IMR-90 (cell line): ENCODE data around the gene AOPEP. TPM values are rescaled to one million over a fixed set of nuclear protein-coding genes. Genes with fewer than 3 reads are reported as not detected.

Source experiments
- ATAC-seq: fragments of 200-7000 bp; cut with Tn5 transposase; 2 replicates; pipeline ENCODE4 v1.9.1; 2020; ENCODE audit warnings: low read depth, mild to moderate bottlenecking, moderate library complexity
- BruUV-seq: library from RNA; stranded (reverse); fragments of 400-500 nt; replicated peaks from 2 replicates; lab custom pipeline; 2021; lab: Mats Ljungman, UMichigan
- CTCF ChIA-PET: fragments of 300-600 bp; formaldehyde crosslinking; extraction: SDS; loops from one replicate; lab custom pipeline; 2021; ENCODE audit warnings: antibody characterized with exemption; lab: Yijun Ruan, JAX
- POLR2A ChIA-PET: fragments of 300-600 bp; sonication (Branson Sonifier 250); formaldehyde crosslinking; loops from one replicate; lab custom pipeline; 2022; ENCODE audit warnings: antibody characterized with exemption; ENCODE audit not compliant: unreplicated experiment; lab: Charles Lee
- DNase-seq: peaks from one replicate; pipeline ENCODE4 v3.0.0; 2013
- H2AFZ ChIP-seq: replicated peaks from 2 replicates; pipeline ENCODE3; 2013; ENCODE audit warnings: low read length, mild to moderate bottlenecking; ENCODE audit not compliant: poor library complexity
- H2AK5ac ChIP-seq: 2 replicates; pipeline ENCODE4 v1.6.1; 2013; ENCODE audit warnings: low read depth, low read length, inconsistent platforms
- H2AK9ac ChIP-seq: replicated peaks from 2 replicates; pipeline ENCODE3; 2013; ENCODE audit warnings: mild to moderate bottlenecking, low read depth, low read length, moderate library complexity; ENCODE audit not compliant: poor library complexity
- H2BK120ac ChIP-seq: 2 replicates; pipeline ENCODE4 v1.6.1; 2013; ENCODE audit warnings: low read depth, low read length, inconsistent platforms
- H2BK15ac ChIP-seq: 3 replicates; pipeline ENCODE4 v1.6.1; 2013; ENCODE audit warnings: low read depth, low read length, inconsistent platforms
- H2BK20ac ChIP-seq: 2 replicates; pipeline ENCODE4 v1.6.1; 2013; ENCODE audit warnings: low read depth, mild to moderate bottlenecking, inconsistent platforms, low read length, moderate library complexity
- H2BK5ac ChIP-seq: 2 replicates; pipeline ENCODE4 v1.6.1; 2013; ENCODE audit warnings: mild to moderate bottlenecking, low read depth, low read length, inconsistent platforms; ENCODE audit not compliant: poor library complexity, severe bottlenecking
- H3K14ac ChIP-seq: replicated peaks from 2 replicates; pipeline ENCODE4 v1.6.1; 2013; ENCODE audit warnings: low read depth, low read length, inconsistent platforms
- H3K18ac ChIP-seq: 2 replicates; pipeline ENCODE4 v1.6.1; 2013; ENCODE audit warnings: low read depth, low read length, control low read depth
- H3K23ac ChIP-seq: 2 replicates; pipeline ENCODE4 v1.6.1; 2013; ENCODE audit warnings: low read depth, low read length, inconsistent platforms
- H3K27ac ChIP-seq: 2 replicates; pipeline ENCODE4 v1.5.1; 2013; ENCODE audit warnings: mild to moderate bottlenecking, control low read depth, low read length; ENCODE audit not compliant: insufficient read depth
- H3K27me3 ChIP-seq: 2 replicates; pipeline ENCODE4 v1.6.1; 2013; ENCODE audit warnings: low read length; ENCODE audit not compliant: control insufficient read depth, insufficient read depth
- H3K36me3 ChIP-seq: 2 replicates; pipeline ENCODE4 v1.6.1; 2013; ENCODE audit warnings: low read length, mixed read lengths; ENCODE audit not compliant: control insufficient read depth, insufficient read depth
- H3K4ac ChIP-seq: 2 replicates; pipeline ENCODE4 v1.6.1; 2013; ENCODE audit warnings: low read depth, low read length, inconsistent platforms
- H3K4me1 ChIP-seq: 2 replicates; pipeline ENCODE4 v1.6.1; 2013; ENCODE audit warnings: low read length, mixed read lengths; ENCODE audit not compliant: control insufficient read depth, insufficient read depth
- H3K4me2 ChIP-seq: 2 replicates; pipeline ENCODE4 v1.6.1; 2013; ENCODE audit warnings: low read depth, mild to moderate bottlenecking, control low read depth, low read length, moderate library complexity
- H3K4me3 ChIP-seq: 2 replicates; pipeline ENCODE4 v1.5.1; 2013; ENCODE audit warnings: low read depth, mild to moderate bottlenecking, control low read depth, low read length, moderate library complexity; ENCODE audit not compliant: insufficient read depth
- H3K56ac ChIP-seq: 2 replicates; pipeline ENCODE4 v1.6.1; 2013; ENCODE audit warnings: low read length, inconsistent platforms; ENCODE audit not compliant: insufficient read depth; ENCODE audit errors: extremely low read depth
- H3K79me1 ChIP-seq, 2 experiments: 2 replicates each; pipeline ENCODE4 v1.6.1; 2013; ENCODE audit warnings: low read length in 2 of 2, inconsistent platforms in 1 of 2, low read depth in 1 of 2
- H3K9ac ChIP-seq: 2 replicates; pipeline ENCODE4 v1.6.1; 2013; ENCODE audit warnings: low read depth, low read length, control low read depth
- H3K9me1 ChIP-seq: 2 replicates; pipeline ENCODE4 v1.6.1; 2013; ENCODE audit warnings: low read length, inconsistent platforms; ENCODE audit not compliant: insufficient read depth
- H3K9me3 ChIP-seq: 2 replicates; pipeline ENCODE4 v1.6.1; 2013; ENCODE audit warnings: low read length; ENCODE audit not compliant: control insufficient read depth, insufficient read depth
- H4K20me1 ChIP-seq: 2 replicates; pipeline ENCODE4 v1.6.1; 2013; ENCODE audit warnings: low read length, inconsistent platforms; ENCODE audit not compliant: insufficient read depth
- H4K5ac ChIP-seq: 2 replicates; pipeline ENCODE4 v1.6.1; 2013; ENCODE audit warnings: mild to moderate bottlenecking, low read depth, low read length, control low read depth
- H4K8ac ChIP-seq, 2 experiments: 2 replicates each; pipeline ENCODE4 v1.6.1; 2013; ENCODE audit warnings: low read depth in 2 of 2, low read length in 2 of 2, control low read depth in 1 of 2, inconsistent platforms in 1 of 2
- H4K91ac ChIP-seq: 2 replicates; pipeline ENCODE4 v1.6.1; 2013; ENCODE audit warnings: low read depth, low read length, inconsistent platforms; ENCODE audit not compliant: insufficient read depth
- RAD21 ChIP-seq: IDR thresholded peaks from 2 replicates; pipeline ENCODE4 v1.6.1; 2012; ENCODE audit warnings: low read length, improper control_type of control experiment
- WGBS, 2 experiments: methylation state at CpG; one replicate each; pipeline versions ENCODE4 v1.1.5 to v1.1.7; 2013; ENCODE audit warnings: missing lambda C conversion rate in 2 of 2; ENCODE audit not compliant: insufficient read length in 1 of 2; ENCODE audit errors: extremely low coverage in 2 of 2; 5-methylcytosine and 5-hydroxymethylcytosine counted together
- dilution Hi-C: fragments of 300-500 bp; cut with HindIII; formaldehyde crosslinking; loops from one replicate; pipeline ENCODE4 v1.14.3; 2018; ENCODE audit warnings: low sequenced_read_pairs; ENCODE audit not compliant: unreplicated experiment
- in situ Hi-C: fragments of 300-500 bp; cut with MboI; formaldehyde crosslinking; loops from 3 replicates; pipeline ENCODE4 v1.14.3; 2019; ENCODE audit warnings: low sequenced_read_pairs, inconsistent platforms, mixed read lengths
- intact Hi-C: fragments of 100-400 bp; cut with micrococcal nuclease; formaldehyde crosslinking; loops from 2 replicates; pipeline ENCODE4 v1.10.0; 2022
- polyA plus RNA-seq, 3 experiments: library from polyadenylated mRNA; depleted of rRNA; stranded (reverse); fragments of >200 nt; gene quantifications; 2 replicates each; pipeline ENCODE4 v1.2.3, GENCODE V29; 2012; ENCODE audit warnings: low replicate concordance in 1 of 3
- total RNA-seq: library from RNA; depleted of rRNA; stranded (reverse); fragments of >200 nt; gene quantifications from 2 replicates; pipeline ENCODE4 v1.2.3, GENCODE V29; 2012
- TF ChIP-seq, protein P1 (sequence below): fragments of 150-350 bp; IDR thresholded peaks from 2 replicates; pipeline ENCODE4 v1.6.1; 2016; ENCODE audit warnings: low read depth, mild to moderate bottlenecking, low read length, moderate library complexity, borderline replicate concordance

Gene AOPEP
- total and polyA plus RNA-seq, 2 of the 4 experiments (the other 2 are of a cell fraction) = 34.9 to 38.7 TPM

- Histone ChIP-seq H2BK20ac (no peak overlapping the region), H2BK5ac (no peak overlapping the region), H2AK5ac (no peak overlapping the region), H3K4me2 (no peak overlapping the region), H2BK15ac (no peak overlapping the region), H2AFZ (no peak overlapping the region), H2BK120ac (no peak overlapping the region), H3K18ac (no peak overlapping the region), H3K9me1 (peaks cover 6% of the 10 kb centered on the region), H3K36me3 (no peaks in the 10 kb centered on the region), H3K4me1 (peaks cover 8% of the 10 kb centered on the region), H4K20me1 (no peaks in the 10 kb centered on the region), H3K56ac (no peak overlapping the region), H3K4me3 (no peak overlapping the region), H3K79me1 (peaks cover 0 to 19% of the 10 kb centered on the region in 2 experiments; a peak in 2 of 4 replicates), H4K5ac (no peak overlapping the region), H4K8ac (no peak overlapping the region), H3K4ac (no peak overlapping the region), H4K91ac (no peak overlapping the region), H2AK9ac (no peak overlapping the region), H3K14ac (0 out of 2 replicates have a peak overlapping the region, but pooled peaks have one; percentile 29), H3K9ac (no peak overlapping the region), H3K9me3 (no peaks in the 10 kb centered on the region), H3K27me3 (no peaks in the 10 kb centered on the region), H3K27ac (no peak overlapping the region), H3K23ac (0 out of 2 replicates have a peak overlapping the region, but pooled peaks have one; percentile 15)
- no peak for DNase-seq
- no peak for TF ChIP-seq RAD21
- TF ChIP-seq, protein P1, sequence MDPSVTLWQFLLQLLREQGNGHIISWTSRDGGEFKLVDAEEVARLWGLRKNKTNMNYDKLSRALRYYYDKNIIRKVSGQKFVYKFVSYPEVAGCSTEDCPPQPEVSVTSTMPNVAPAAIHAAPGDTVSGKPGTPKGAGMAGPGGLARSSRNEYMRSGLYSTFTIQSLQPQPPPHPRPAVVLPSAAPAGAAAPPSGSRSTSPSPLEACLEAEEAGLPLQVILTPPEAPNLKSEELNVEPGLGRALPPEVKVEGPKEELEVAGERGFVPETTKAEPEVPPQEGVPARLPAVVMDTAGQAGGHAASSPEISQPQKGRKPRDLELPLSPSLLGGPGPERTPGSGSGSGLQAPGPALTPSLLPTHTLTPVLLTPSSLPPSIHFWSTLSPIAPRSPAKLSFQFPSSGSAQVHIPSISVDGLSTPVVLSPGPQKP = no peak
- ATAC-seq = no peak
- ChIA-PET CTCF (no interaction called here), POLR2A (no interaction called here)
- WGBS, 2 experiments = 100% methylated on average over 1 of the region's 2 CpGs; no CpG with 5 or more reads in 1 of the 2 experiments
- intact Hi-C loops (no loop called here), in situ Hi-C loops (no loop called here), dilution Hi-C loops (no loop called here)
- BruUV-seq = no TSS peak
Measured at GRCh38 chr9:94779031-94779430, 52.5 kb downstream of the AOPEP start.
